Gastroesophageal sphincter (tissue), 4 donors: Measurements from ENCODE around the gene EPHA4. TPM values are rescaled to one million over a fixed set of nuclear protein-coding genes. Genes with fewer than 3 reads are reported as not detected.

Experiments
- ATAC-seq: fragments of 150-250 bp; one replicate; pipeline ENCODE4 v1.9.1; 2016; ENCODE audit warnings: mild to moderate bottlenecking, moderate library complexity
- H3K27ac ChIP-seq, 4 donors: fragments of 200-600 bp; sonication (generic) in 3 of 4; 1 replicate in 3 of 4; 2 replicates in 1 of 4; pipeline ENCODE4 v1.5.1; 2016 to 2019
- H3K27me3 ChIP-seq: fragments of 200-600 bp; sonication (generic); one replicate; pipeline ENCODE4 v1.5.1; 2019
- H3K36me3 ChIP-seq, 2 donors: fragments of 200-600 bp; sonication (generic); one replicate each; pipeline ENCODE4 v1.5.1; 2019; ENCODE audit warnings: control low read depth in 1 of 2
- H3K4me1 ChIP-seq, 3 donors: fragments of 200-600 bp; sonication (generic); 1 replicate in 2 of 3; 2 replicates in 1 of 3; pipeline ENCODE4 v1.5.1; 2016 to 2019; ENCODE audit warnings: control low read depth in 2 of 3
- H3K4me3 ChIP-seq, 2 donors: fragments of 200-600 bp; sonication (generic); one replicate each; pipeline ENCODE4 v1.5.1; 2019; ENCODE audit warnings: mild to moderate bottlenecking in 1 of 2, moderate library complexity in 1 of 2
- H3K9me3 ChIP-seq, 3 donors: fragments of 200-600 bp; sonication (generic); one replicate each; pipeline ENCODE4 v1.5.1; 2017 to 2019; ENCODE audit warnings: control low read depth in 2 of 3
- CTCF ChIP-seq, 4 experiments: fragments of 200-600 bp in 2 of 4; fragments of 450-650 bp in 2 of 4; sonication (generic) in 1 of 4; IDR thresholded peaks; one replicate each; pipeline ENCODE4 v1.5.1; 2017 to 2019; ENCODE audit warnings: antibody characterized with exemption in 4 of 4, mild to moderate bottlenecking in 2 of 4, moderate library complexity in 2 of 4
- EP300 ChIP-seq: sonication (generic); formaldehyde crosslinking; IDR thresholded peaks from one replicate; pipeline ENCODE4 v1.6.1; 2017; ENCODE audit warnings: antibody characterized with exemption, mild to moderate bottlenecking
- POLR2A ChIP-seq, 2 donors: fragments of 450-650 bp; IDR thresholded peaks; one replicate each; pipeline ENCODE4 v1.6.1; 2017; ENCODE audit warnings: antibody characterized with exemption in 2 of 2, mild to moderate bottlenecking in 2 of 2, moderate library complexity in 1 of 2
- POLR2AphosphoS5 ChIP-seq: sonication (generic); formaldehyde crosslinking; IDR thresholded peaks from one replicate; pipeline ENCODE4 v1.6.1; 2017; ENCODE audit warnings: antibody characterized with exemption
- WGBS, 2 donors: methylation state at CpG; one replicate each; pipeline ENCODE4 v1.1.5; 2018; ENCODE audit warnings: low coverage in 1 of 2; 5-methylcytosine and 5-hydroxymethylcytosine counted together
- total RNA-seq, 4 donors: library from RNA; depleted of rRNA; stranded (reverse); fragments of >200 nt; gene quantifications; one replicate each; pipeline ENCODE4 v1.1.0, GENCODE V29; 2016

The EPHA4 gene
- total RNA-seq, 4 donors from 2014 or later = 21.3 to 41.2 (median 31.6) TPM

- Histone ChIP-seq H3K27ac (no peak overlapping the region), H3K36me3 (no peaks in the 10 kb centered on the region), H3K27me3 (no peaks in the 10 kb centered on the region), H3K9me3 (no peaks in the 10 kb centered on the region), H3K4me3 (no peak overlapping the region), H3K4me1 (no peaks in the 10 kb centered on the region)
- TF ChIP-seq EP300 (no peak), POLR2A (IDR thresholded peaks at IDR 0.05) (no peak), POLR2AphosphoS5 (no peak), CTCF (IDR thresholded peaks at IDR 0.05) (no peak)
- ATAC-seq = no peak
- 71 to 78% methylated on average over 2 of the region's 2 CpGs for WGBS, 2 donors
Observed at GRCh38 chr2:221546505-221547225, 25.4 kb downstream of the EPHA4 start.

- H3K27ac ChIP-seq = no peak overlapping the region
- H3K9me3 ChIP-seq = no peaks in the 10 kb centered on the region
- 92 to 96% methylated on average over 4 to 6 of the region's 6 CpGs for WGBS, 2 donors
- TF ChIP-seq POLR2AphosphoS5 (no peak), CTCF (IDR thresholded peaks at IDR 0.05) (no peak), EP300 (no peak), POLR2A (IDR thresholded peaks at IDR 0.05) (no peak)
- ATAC-seq = no peak
- H3K36me3 ChIP-seq = no peaks in the 10 kb centered on the region
- no peaks in the 10 kb centered on the region for H3K4me1 ChIP-seq
- no peak overlapping the region for H3K4me3 ChIP-seq
- no peaks in the 10 kb centered on the region for H3K27me3 ChIP-seq
Observed at GRCh38 chr2:221541131-221541735, 30.9 kb downstream of the EPHA4 start.

GRCh38 chr2:221539246-221539645 lies 32.9 kb downstream of the EPHA4 start:
- no peak for ATAC-seq
- H3K36me3 ChIP-seq = no peaks in the 10 kb centered on the region
- no peak overlapping the region for H3K27ac ChIP-seq
- no peaks in the 10 kb centered on the region for H3K27me3 ChIP-seq
- no peak overlapping the region for H3K4me3 ChIP-seq
- no peaks in the 10 kb centered on the region for H3K9me3 ChIP-seq
- TF ChIP-seq POLR2A (IDR thresholded peaks at IDR 0.05) = no peak
- TF ChIP-seq CTCF (IDR thresholded peaks at IDR 0.05) = no peak
- TF ChIP-seq POLR2AphosphoS5 = no peak
- no peak for TF ChIP-seq EP300
- WGBS, 2 donors = 85 to 88% methylated on average over 4 of the region's 4 CpGs
- H3K4me1 ChIP-seq = no peaks in the 10 kb centered on the region

- TF ChIP-seq POLR2A (IDR thresholded peaks at IDR 0.05) (no peak), EP300 (no peak), POLR2AphosphoS5 (no peak), CTCF (IDR thresholded peaks at IDR 0.05) (no peak)
- Histone ChIP-seq H3K27me3 (no peaks in the 10 kb centered on the region), H3K27ac (no peak overlapping the region), H3K4me3 (no peak overlapping the region), H3K9me3 (no peaks in the 10 kb centered on the region), H3K36me3 (no peaks in the 10 kb centered on the region), H3K4me1 (peaks cover 0 to 11% (median 0%) of the 10 kb centered on the region in 3 donors)
- 91 to 92% methylated on average over 2 of the region's 2 CpGs for WGBS, 2 donors
- no peak for ATAC-seq
Observed at GRCh38 chr2:221535824-221536223, 36.3 kb downstream of the EPHA4 start.

- Histone ChIP-seq H3K9me3 (no peaks in the 10 kb centered on the region), H3K27me3 (no peaks in the 10 kb centered on the region), H3K4me1 (peaks cover 0 to 17% (median 0%) of the 10 kb centered on the region in 3 donors), H3K4me3 (no peak overlapping the region), H3K36me3 (no peaks in the 10 kb centered on the region), H3K27ac (no peak overlapping the region)
- ATAC-seq = no peak
- WGBS, 2 donors = 95 to 100% methylated on average over 6 of the region's 6 CpGs
- TF ChIP-seq POLR2AphosphoS5 = no peak
- no peak for TF ChIP-seq EP300
- TF ChIP-seq CTCF (IDR thresholded peaks at IDR 0.05) = no peak
- no peak for TF ChIP-seq POLR2A (IDR thresholded peaks at IDR 0.05)
Observed at GRCh38 chr2:221533299-221533698, 38.8 kb downstream of the EPHA4 start.
